PC-9 (cell line): ENCODE measurements around the gene GLIPR1L2. TPM values are rescaled to one million over a fixed set of nuclear protein-coding genes. Genes with fewer than 3 reads are reported as not detected.
A peak's percentile ranks its signal among the peaks of the same experiment; 100 is the strongest.

ENCODE experiments used
- BruUV-seq: library from RNA; stranded (reverse); fragments of 400-500 nt; replicated peaks from 2 replicates; lab custom pipeline; 2021; lab: Mats Ljungman, UMichigan
- CTCF ChIA-PET: fragments of 300-600 bp; sonication (Branson Sonifier 250); formaldehyde crosslinking; loops from one replicate; lab custom pipeline; 2022; ENCODE audit warnings: antibody characterized with exemption; lab: Charles Lee
- POLR2A ChIA-PET: fragments of 300-600 bp; sonication (Branson Sonifier 250); formaldehyde crosslinking; loops from one replicate; lab custom pipeline; 2022; ENCODE audit warnings: antibody characterized with exemption; ENCODE audit not compliant: unreplicated experiment; lab: Charles Lee
- DNase-seq, 2 experiments: peaks; one replicate each; pipeline versions ENCODE4 v3.0.0 to v3.0.0-alpha.2; 2015 to 2022; ENCODE audit warnings: mixed read lengths in 1 of 2
- H2AFZ ChIP-seq: fragments of 200-600 bp; sonication (generic); 2 replicates; pipeline ENCODE4 v1.8.1; 2017; ENCODE audit warnings: antibody characterized with exemption
- H3F3A ChIP-seq: fragments of 200-600 bp; sonication (generic); 2 replicates; pipeline ENCODE4 v1.8.1; 2017; ENCODE audit warnings: antibody characterized with exemption, mild to moderate bottlenecking, low read depth; ENCODE audit not compliant: insufficient read depth
- H3K27ac ChIP-seq: fragments of 200-600 bp; sonication (generic); 2 replicates; pipeline ENCODE4 v1.6.1; 2016; ENCODE audit warnings: mixed run types
- H3K27me3 ChIP-seq: fragments of 200-600 bp; sonication (generic); 2 replicates; pipeline ENCODE4 v1.6.1; 2016; ENCODE audit warnings: low read depth, mixed run types; ENCODE audit not compliant: insufficient read depth
- H3K36me3 ChIP-seq: fragments of 200-600 bp; sonication (generic); 2 replicates; pipeline ENCODE4 v1.6.1; 2016; ENCODE audit warnings: low read depth, mixed run types
- H3K4me1 ChIP-seq: fragments of 200-600 bp; sonication (generic); replicated peaks from 2 replicates; pipeline ENCODE4 v1.6.1; 2016; ENCODE audit warnings: mixed run types; ENCODE audit not compliant: insufficient read depth
- H3K4me2 ChIP-seq: fragments of 200-600 bp; sonication (generic); 2 replicates; pipeline ENCODE4 v1.6.1; 2017; ENCODE audit warnings: mixed run types
- H3K4me3 ChIP-seq: fragments of 200-600 bp; sonication (generic); 2 replicates; pipeline ENCODE4 v1.6.1; 2016; ENCODE audit warnings: mixed run types
- H3K79me2 ChIP-seq: fragments of 200-600 bp; sonication (generic); 2 replicates; pipeline ENCODE4 v1.6.1; 2017; ENCODE audit warnings: low read depth, mixed run types
- H3K9me2 ChIP-seq: fragments of 200-600 bp; sonication (generic); 2 replicates; pipeline ENCODE4 v1.8.1; 2017; ENCODE audit warnings: mild to moderate bottlenecking; ENCODE audit not compliant: insufficient read depth
- H3K9me3 ChIP-seq: fragments of 200-600 bp; sonication (generic); 2 replicates; pipeline ENCODE4 v1.8.1; 2016; ENCODE audit warnings: low read depth; ENCODE audit not compliant: insufficient read depth
- H4K20me1 ChIP-seq: fragments of 200-600 bp; sonication (generic); 2 replicates; pipeline ENCODE4 v1.8.1; 2017; ENCODE audit not compliant: insufficient read depth
- CTCF ChIP-seq: fragments of 200-600 bp; sonication (generic); conservative IDR thresholded peaks from 2 replicates; pipeline ENCODE4 v1.6.1; 2017; ENCODE audit warnings: mixed run types, antibody characterized with exemption, mild to moderate bottlenecking, moderate library complexity
- EZH2 ChIP-seq: fragments of 200-600 bp; sonication (generic); IDR thresholded peaks from 2 replicates; pipeline ENCODE4 v1.8.0; 2017; ENCODE audit warnings: antibody characterized with exemption, low read depth
- intact Hi-C: fragments of 100-400 bp; cut with micrococcal nuclease; formaldehyde crosslinking; loops from one replicate; pipeline ENCODE4 v1.10.0; 2022; ENCODE audit not compliant: unreplicated experiment
- total RNA-seq: library from RNA; stranded (reverse); gene quantifications from 2 replicates; pipeline ENCODE4 v1.2.3, GENCODE V29; 2021

The GLIPR1L2 gene
- total RNA-seq, 1 experiment from 2014 or later = not detected

- H3K36me3 ChIP-seq = no peaks in the 10 kb centered on the region
- no TSS peak for BruUV-seq
- DNase-seq = no peak
- no peaks in the 10 kb centered on the region for H3K79me2 ChIP-seq
- H3K9me3 ChIP-seq = no peaks in the 10 kb centered on the region
- CTCF ChIA-PET = no interaction called here
- H3K9me2 ChIP-seq = no peaks in the 10 kb centered on the region; the same call in 1 of the 2 replicates
- H3K4me1 ChIP-seq = no peaks in the 10 kb centered on the region
- H3F3A ChIP-seq = no peaks in the 10 kb centered on the region
- H2AFZ ChIP-seq = no peak overlapping the region
- POLR2A ChIA-PET = no interaction called here
- no peak overlapping the region for H3K4me2 ChIP-seq
- intact Hi-C loops = no loop called here
- no peak overlapping the region for H3K4me3 ChIP-seq
- no peak overlapping the region for H3K27ac ChIP-seq
- TF ChIP-seq EZH2 = no peak
- TF ChIP-seq CTCF = no peak
- no peaks in the 10 kb centered on the region for H3K27me3 ChIP-seq
- no peaks in the 10 kb centered on the region for H4K20me1 ChIP-seq
These were observed 15.9 kb upstream of the GLIPR1L2 start for GRCh38 chr12:75374971-75375370.

GRCh38 chr12:75378354-75378753, 12.5 kb upstream of the GLIPR1L2 start:
- no peaks in the 10 kb centered on the region for H3F3A ChIP-seq
- BruUV-seq = no TSS peak
- ChIA-PET CTCF (no interaction called here), POLR2A (no interaction called here)
- H3K4me3 ChIP-seq = no peak overlapping the region
- H3K27me3 ChIP-seq = no peaks in the 10 kb centered on the region
- no peaks in the 10 kb centered on the region for H4K20me1 ChIP-seq
- H3K36me3 ChIP-seq = no peaks in the 10 kb centered on the region
- H3K4me1 ChIP-seq = no peaks in the 10 kb centered on the region
- intact Hi-C loops = no loop called here
- no peak for TF ChIP-seq CTCF
- TF ChIP-seq EZH2 = no peak
- no peaks in the 10 kb centered on the region; the same call in 1 of the 2 replicates for H3K9me2 ChIP-seq
- no peaks in the 10 kb centered on the region for H3K9me3 ChIP-seq
- no peak for DNase-seq
- H3K79me2 ChIP-seq = no peaks in the 10 kb centered on the region
- H2AFZ ChIP-seq = no peak overlapping the region
- no peak overlapping the region for H3K4me2 ChIP-seq
- no peak overlapping the region for H3K27ac ChIP-seq

- Histone ChIP-seq H3K27me3 (no peaks in the 10 kb centered on the region), H3K27ac (peak overlapping the region; percentile 48), H3K36me3 (no peaks in the 10 kb centered on the region), H3K9me3 (no peaks in the 10 kb centered on the region), H3K79me2 (0 out of 2 replicates have a peak, but pooled peaks cover 4% of the 10 kb centered on the region), H4K20me1 (no peaks in the 10 kb centered on the region), H3K9me2 (no peaks in the 10 kb centered on the region), H2AFZ (no peak overlapping the region), H3K4me2 (peak overlapping the region; percentile 37), H3F3A (peaks cover 4% of the 10 kb centered on the region; the same call in 1 of the 2 replicates), H3K4me3 (no peak overlapping the region), H3K4me1 (peaks cover 21% of the 10 kb centered on the region)
- ChIA-PET POLR2A (no interaction called here), CTCF (interaction anchor here (0.7 kb wide), 1 partner anchor 92 kb away, joined by 3 read pairs; the partner anchor contains the start of gene GLIPR1)
- peak; percentile 3 to 68 for DNase-seq
- TF ChIP-seq CTCF (no peak), EZH2 (no peak)
- intact Hi-C loops = no loop called here
- no TSS peak for BruUV-seq
These were observed 1.8 kb upstream of the GLIPR1L2 start for GRCh38 chr12:75389061-75389460.
